H9 (cell line): ENCODE data around the gene SCML2. TPM values are rescaled to one million over a fixed set of nuclear protein-coding genes. Genes with fewer than 3 reads are reported as not detected.

Source experiments
- DNase-seq: peaks from one replicate; pipeline ENCODE4 v3.0.0-alpha.2; 2017
- H2AFZ ChIP-seq: one replicate; pipeline ENCODE4 v1.6.1; 2013; ENCODE audit warnings: mild to moderate bottlenecking, low read length, control low read depth, moderate library complexity
- H2AK5ac ChIP-seq: 2 replicates; pipeline ENCODE4 v1.6.1; 2013; ENCODE audit warnings: low read length, control low read depth, mixed read lengths; ENCODE audit not compliant: insufficient read length
- H2BK120ac ChIP-seq: one replicate; pipeline ENCODE4 v1.6.1; 2013; ENCODE audit warnings: low read depth, mild to moderate bottlenecking, low read length, control low read depth, inconsistent platforms; ENCODE audit not compliant: poor library complexity, severe bottlenecking
- H2BK12ac ChIP-seq: 2 replicates; pipeline ENCODE4 v1.6.1; 2013; ENCODE audit warnings: low read length, control low read depth, mixed read lengths, low read depth; ENCODE audit not compliant: insufficient read length
- H2BK15ac ChIP-seq: 2 replicates; pipeline ENCODE4 v1.6.1; 2013; ENCODE audit warnings: low read depth, low read length, control low read depth
- H2BK20ac ChIP-seq: one replicate; pipeline ENCODE4 v1.6.1; 2013; ENCODE audit warnings: low read depth, mild to moderate bottlenecking, low read length, control low read depth, inconsistent platforms; ENCODE audit not compliant: poor library complexity, severe bottlenecking
- H2BK5ac ChIP-seq: 2 replicates; pipeline ENCODE4 v1.6.1; 2013; ENCODE audit warnings: low read length, control low read depth, mixed read lengths; ENCODE audit not compliant: insufficient read length
- H3K14ac ChIP-seq: 2 replicates; pipeline ENCODE4 v1.6.1; 2013; ENCODE audit warnings: low read length, control low read depth; ENCODE audit not compliant: insufficient read depth
- H3K18ac ChIP-seq: 2 replicates; pipeline ENCODE4 v1.6.1; 2013; ENCODE audit warnings: low read depth, mild to moderate bottlenecking, mixed read lengths, low read length, control low read depth; ENCODE audit not compliant: insufficient read length
- H3K23ac ChIP-seq: 2 replicates; pipeline ENCODE4 v1.6.1; 2013; ENCODE audit warnings: low read length, control low read depth, mixed read lengths, low read depth; ENCODE audit not compliant: insufficient read length
- H3K23me2 ChIP-seq: 2 replicates; pipeline ENCODE4 v1.6.1; 2013; ENCODE audit warnings: low read depth, mild to moderate bottlenecking, mixed read lengths, low read length, control low read depth; ENCODE audit not compliant: insufficient read length, poor library complexity, severe bottlenecking
- H3K27ac ChIP-seq: 2 replicates; pipeline ENCODE4 v1.5.1; 2013; ENCODE audit warnings: low read length, control low read depth, mixed read lengths, low read depth; ENCODE audit not compliant: insufficient read length
- H3K27me3 ChIP-seq: 2 replicates; pipeline ENCODE4 v1.6.1; 2013; ENCODE audit warnings: low read length, control low read depth, inconsistent platforms; ENCODE audit not compliant: insufficient read depth
- H3K4ac ChIP-seq: 2 replicates; pipeline ENCODE4 v1.6.1; 2013; ENCODE audit warnings: low read depth, mild to moderate bottlenecking, control low read depth, inconsistent platforms, low read length, moderate library complexity
- H3K4me1 ChIP-seq: 2 replicates; pipeline ENCODE4 v1.6.1; 2013; ENCODE audit warnings: low read length, control low read depth, inconsistent platforms; ENCODE audit not compliant: insufficient read depth
- H3K4me2 ChIP-seq: 2 replicates; pipeline ENCODE4 v1.6.1; 2013; ENCODE audit warnings: low read length, control low read depth, mixed read lengths; ENCODE audit not compliant: insufficient read length, insufficient read depth
- H3K56ac ChIP-seq: 2 replicates; pipeline ENCODE4 v1.6.1; 2013; ENCODE audit warnings: low read depth, mild to moderate bottlenecking, mixed read lengths, low read length, control low read depth; ENCODE audit not compliant: insufficient read length
- H3K79me1 ChIP-seq: 2 replicates; pipeline ENCODE4 v1.6.1; 2013; ENCODE audit warnings: low read depth, mild to moderate bottlenecking, moderate library complexity, low read length, control low read depth, inconsistent platforms; ENCODE audit not compliant: insufficient read depth, poor library complexity, severe bottlenecking
- H3K79me2 ChIP-seq: 2 replicates; pipeline ENCODE4 v1.6.1; 2013; ENCODE audit warnings: low read length, control low read depth, inconsistent platforms; ENCODE audit not compliant: insufficient read depth
- H3K9ac ChIP-seq: 2 replicates; pipeline ENCODE4 v1.6.1; 2013; ENCODE audit warnings: low read length, control low read depth, mixed read lengths; ENCODE audit not compliant: insufficient read length; ENCODE audit errors: extremely low read depth
- H3K9me3 ChIP-seq: one replicate; pipeline ENCODE4 v1.6.1; 2013; ENCODE audit warnings: low read depth, low read length, inconsistent platforms; ENCODE audit not compliant: control insufficient read depth
- H3T11ph ChIP-seq: one replicate; pipeline ENCODE4 v1.6.1; 2013; ENCODE audit warnings: mild to moderate bottlenecking, low read length, control low read depth, inconsistent platforms
- H4K20me1 ChIP-seq: one replicate; pipeline ENCODE4 v1.6.1; 2013; ENCODE audit not compliant: control insufficient read depth, insufficient read length, insufficient read depth
- H4K5ac ChIP-seq: 2 replicates; pipeline ENCODE4 v1.6.1; 2013; ENCODE audit warnings: low read depth, mild to moderate bottlenecking, mixed read lengths, low read length, control low read depth; ENCODE audit not compliant: insufficient read length
- H4K8ac ChIP-seq: replicated peaks from 2 replicates; pipeline ENCODE4 v1.6.1; 2013; ENCODE audit warnings: low read length, control low read depth, mixed read lengths, low read depth; ENCODE audit not compliant: insufficient read length
- H4K91ac ChIP-seq: 2 replicates; pipeline ENCODE4 v1.6.1; 2013; ENCODE audit warnings: low read depth, mild to moderate bottlenecking, moderate library complexity, mixed read lengths, low read length, control low read depth; ENCODE audit not compliant: insufficient read length
- H3K27ac Mint-ChIP-seq, 3 experiments: 2 replicates in 2 of 3; 3 replicates in 1 of 3; pipeline ENCODE4 v1.8.0; 2020 to 2021; ENCODE audit warnings: mixed read lengths in 3 of 3, mild to moderate bottlenecking in 1 of 3, moderate library complexity in 1 of 3
- H3K27me3 Mint-ChIP-seq: 2 replicates; pipeline ENCODE4 v1.8.0; 2021; ENCODE audit warnings: low read depth, mild to moderate bottlenecking, moderate library complexity, mixed read lengths
- H3K36me3 Mint-ChIP-seq, 3 experiments: 2 replicates in 2 of 3; 3 replicates in 1 of 3; pipeline ENCODE4 v1.8.0; 2020 to 2021; ENCODE audit warnings: low read depth in 3 of 3, mixed read lengths in 3 of 3; ENCODE audit not compliant: insufficient read depth in 1 of 3
- H3K4me1 Mint-ChIP-seq, 2 experiments: 2 replicates each; pipeline ENCODE4 v1.8.0; 2020; ENCODE audit warnings: mixed read lengths in 2 of 2
- H3K4me3 Mint-ChIP-seq, 2 experiments: 2 replicates in 1 of 2; 3 replicates in 1 of 2; pipeline ENCODE4 v1.8.0; 2020 to 2021; ENCODE audit warnings: mild to moderate bottlenecking in 2 of 2, mixed read lengths in 2 of 2, moderate library complexity in 1 of 2
- H3K9me3 Mint-ChIP-seq, 2 experiments: 2 replicates in 1 of 2; 3 replicates in 1 of 2; pipeline ENCODE4 v1.8.0; 2020; ENCODE audit warnings: mild to moderate bottlenecking in 2 of 2, mixed read lengths in 2 of 2, moderate library complexity in 1 of 2
- CTCF ChIP-seq: fragments of 200-600 bp; sonication (generic); conservative IDR thresholded peaks from 3 replicates; pipeline ENCODE4 v1.8.0; 2021; ENCODE audit warnings: antibody characterized with exemption, mild to moderate bottlenecking
- WGBS: extraction: QIAGEN DNeasy Blood & Tissue Kit; methylation state at CpG from one replicate; pipeline ENCODE4 v1.1.7; 2013; ENCODE audit warnings: missing lambda C conversion rate, low lambda C conversion rate, mixed read lengths; ENCODE audit not compliant: insufficient read length; ENCODE audit errors: extremely low coverage; 5-methylcytosine and 5-hydroxymethylcytosine counted together
- total RNA-seq: library from RNA; stranded (reverse); gene quantifications from 2 replicates; pipeline ENCODE4 v1.2.1, GENCODE V29; 2021

The SCML2 gene
- total RNA-seq, 1 experiment from 2014 or later = 15.5 TPM

- no peak overlapping the region for H2AFZ ChIP-seq
- no CpG with 5 or more reads among the region's 7 CpGs for WGBS
- no peak overlapping the region for H3K4me3 Mint-ChIP-seq
Observed at GRCh38 chrX:18291006-18291545, 63.4 kb downstream of the SCML2 start.

More at GRCh38 chrX:18291006-18291545, 63.4 kb downstream of the SCML2 start:
- H3K23ac ChIP-seq = no peak overlapping the region
- H2AK5ac ChIP-seq = no peak overlapping the region
- DNase-seq = no peak
- no peak overlapping the region for H2BK12ac ChIP-seq
- no peak overlapping the region for H3K56ac ChIP-seq
- H3K9me3 ChIP-seq = peaks cover 36% of the 10 kb centered on the region
- no peak overlapping the region for H2BK120ac ChIP-seq
- no peak overlapping the region for H3T11ph ChIP-seq
- no peaks in the 10 kb centered on the region for H3K27me3 ChIP-seq
- H4K91ac ChIP-seq = no peak overlapping the region
- no peak overlapping the region for H3K14ac ChIP-seq
- H4K5ac ChIP-seq = no peak overlapping the region
- Mint-ChIP-seq H3K4me1 (peaks cover 23 to 40% of the 10 kb centered on the region in 2 experiments), H3K27me3 (no peaks in the 10 kb centered on the region; the same call in 1 of the 2 replicates), H3K27ac (no peak overlapping the region), H3K36me3 (peaks cover 0 to 8% (median 5%) of the 10 kb centered on the region in 3 experiments; a peak in 5 of 7 replicates), H3K9me3 (peaks cover 37 to 58% of the 10 kb centered on the region in 2 experiments)
- H2BK20ac ChIP-seq = no peak overlapping the region
- H3K4me1 ChIP-seq = no peaks in the 10 kb centered on the region
- H3K4ac ChIP-seq = no peak overlapping the region
- H4K20me1 ChIP-seq = no peaks in the 10 kb centered on the region
- no peak for TF ChIP-seq CTCF
- H2BK5ac ChIP-seq = no peak overlapping the region
- H3K27ac ChIP-seq = no peak overlapping the region
- no peak overlapping the region for H4K8ac ChIP-seq
- H3K18ac ChIP-seq = no peak overlapping the region
- no peak overlapping the region for H2BK15ac ChIP-seq
- no peak overlapping the region for H3K4me2 ChIP-seq
- H3K79me1 ChIP-seq = no peaks in the 10 kb centered on the region
- no peaks in the 10 kb centered on the region for H3K79me2 ChIP-seq
- H3K9ac ChIP-seq = no peak overlapping the region
- H3K23me2 ChIP-seq = no peaks in the 10 kb centered on the region
